Measurements from ENCODE around the gene MEOX2. TPM values are rescaled to one million over a fixed set of nuclear protein-coding genes. Genes with fewer than 3 reads are reported as not detected.

The MEOX2 gene
- total RNA-seq, 1 experiment from 2014 or later = not detected

DNA sequence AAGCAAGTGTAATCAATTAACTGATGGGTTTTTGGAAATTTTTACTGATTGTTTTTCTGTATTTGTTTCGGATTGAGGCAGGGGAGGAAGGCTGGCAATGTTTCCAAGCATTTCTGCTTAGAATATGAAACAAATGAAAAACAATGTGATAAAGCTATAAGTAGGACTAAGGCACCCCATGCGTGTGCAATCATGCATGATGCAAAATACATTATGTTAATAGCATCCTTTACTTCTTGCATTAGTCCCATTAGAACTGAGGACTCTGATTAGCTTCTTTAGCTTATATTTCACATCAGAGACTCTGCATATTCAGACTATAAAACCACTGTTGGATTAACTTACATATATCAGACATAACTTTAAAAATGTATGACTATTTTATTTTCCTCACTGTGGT lies 76.0 kb downstream of the MEOX2 start:
- CTCF ChIA-PET = interaction anchor here (0.7 kb wide), 1 partner anchor 54 kb away, joined by 3 read pairs; no protein-coding TSS in a partner anchor

DNA sequence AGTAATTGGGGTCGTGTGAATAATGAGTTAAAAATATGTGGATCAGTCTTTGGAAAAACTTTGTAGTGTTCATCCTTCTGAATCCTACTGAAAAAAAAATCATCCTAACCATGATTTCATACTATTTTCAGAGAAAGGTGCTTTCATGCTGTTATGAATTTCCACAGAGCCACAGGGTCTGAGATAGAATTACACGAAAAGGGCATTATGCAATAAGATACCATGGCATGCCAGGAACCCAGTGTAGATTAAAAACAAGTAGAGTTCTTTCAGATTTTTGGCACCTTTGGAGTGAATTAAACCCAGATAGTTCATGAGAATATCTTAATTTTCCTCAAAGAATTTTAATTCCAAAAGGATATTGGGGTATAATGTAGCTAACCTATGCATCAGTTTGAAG lies 77.2 kb downstream of the MEOX2 start:
- no TSS peak for BruUV-seq (replicated peaks)
- ChIA-PET CTCF (no interaction called here), POLR2A (ENCODE audit: unreplicated experiment) (no interaction called here)
- TF ChIP-seq CTCF (conservative IDR thresholded peaks at IDR 0.05; ENCODE audit: low read depth, low read length) = no peak
- TF ChIP-seq EZH2 (IDR thresholded peaks at IDR 0.05; ENCODE audit: low read length, unreplicated experiment) = no peak
- no peak for TF ChIP-seq EZH2phosphoT487 (IDR thresholded peaks at IDR 0.05; ENCODE audit: borderline replicate concordance, low read length)
- Histone ChIP-seq H3K9me2 (replicated peaks; ENCODE audit: low read length) (no peaks in the 10 kb centered on the region), H2AFZ (ENCODE audit: low read length) (no peak overlapping the region), H3K4me1 (ENCODE audit: insufficient read depth, low read length) (no peaks in the 10 kb centered on the region), H3K9me3 (ENCODE audit: low read length) (no peaks in the 10 kb centered on the region), H3K27ac (ENCODE audit: low read length) (no peak overlapping the region), H3F3A (ENCODE audit: low read length, unreplicated experiment) (no peaks in the 10 kb centered on the region), H3K4me3 (ENCODE audit: low read length) (no peak overlapping the region), H3K27me3 (ENCODE audit: low read length) (no peaks in the 10 kb centered on the region), H3K36me3 (ENCODE audit: low read depth, low read length) (no peaks in the 10 kb centered on the region), H3K9ac (ENCODE audit: low read length) (no peak overlapping the region), H3K4me2 (ENCODE audit: low read length) (no peak overlapping the region), H3K79me2 (ENCODE audit: low read length) (no peaks in the 10 kb centered on the region), H4K20me1 (ENCODE audit: low read length) (no peaks in the 10 kb centered on the region)
- ATAC-seq = no peak
- no peak for DNase-seq
- intact Hi-C loops (cut with micrococcal nuclease) = no loop called here

More for the DNA sequence above, 76.0 kb downstream of the MEOX2 start:
- BruUV-seq (replicated peaks) = no TSS peak
- H3K27me3 ChIP-seq (ENCODE audit: low read length) = no peaks in the 10 kb centered on the region
- ATAC-seq (no peak), DNase-seq (no peak)
- no peaks in the 10 kb centered on the region for H3K79me2 ChIP-seq (ENCODE audit: low read length)
- TF ChIP-seq EZH2 (IDR thresholded peaks at IDR 0.05; ENCODE audit: low read length, unreplicated experiment) (no peak), CTCF (conservative IDR thresholded peaks at IDR 0.05; ENCODE audit: low read depth, low read length) (no peak), EZH2phosphoT487 (IDR thresholded peaks at IDR 0.05; ENCODE audit: borderline replicate concordance, low read length) (no peak)
- no peaks in the 10 kb centered on the region for H3K36me3 ChIP-seq (ENCODE audit: low read depth, low read length)
- no peak overlapping the region for H3K4me3 ChIP-seq (ENCODE audit: low read length)
- no peak overlapping the region for H3K27ac ChIP-seq (ENCODE audit: low read length)
- POLR2A ChIA-PET (ENCODE audit: unreplicated experiment) = no interaction called here
- no peaks in the 10 kb centered on the region for H4K20me1 ChIP-seq (ENCODE audit: low read length)
- no peaks in the 10 kb centered on the region for H3K4me1 ChIP-seq (ENCODE audit: insufficient read depth, low read length)
- H3K9me3 ChIP-seq (ENCODE audit: low read length) = no peaks in the 10 kb centered on the region
- H3K4me2 ChIP-seq (ENCODE audit: low read length) = no peak overlapping the region
- no peak overlapping the region for H3K9ac ChIP-seq (ENCODE audit: low read length)
- no peaks in the 10 kb centered on the region for H3K9me2 ChIP-seq (replicated peaks; ENCODE audit: low read length)
- no peak overlapping the region for H2AFZ ChIP-seq (ENCODE audit: low read length)
- no peaks in the 10 kb centered on the region for H3F3A ChIP-seq (ENCODE audit: low read length, unreplicated experiment)
- intact Hi-C loops (cut with micrococcal nuclease) = no loop called here

DNA sequence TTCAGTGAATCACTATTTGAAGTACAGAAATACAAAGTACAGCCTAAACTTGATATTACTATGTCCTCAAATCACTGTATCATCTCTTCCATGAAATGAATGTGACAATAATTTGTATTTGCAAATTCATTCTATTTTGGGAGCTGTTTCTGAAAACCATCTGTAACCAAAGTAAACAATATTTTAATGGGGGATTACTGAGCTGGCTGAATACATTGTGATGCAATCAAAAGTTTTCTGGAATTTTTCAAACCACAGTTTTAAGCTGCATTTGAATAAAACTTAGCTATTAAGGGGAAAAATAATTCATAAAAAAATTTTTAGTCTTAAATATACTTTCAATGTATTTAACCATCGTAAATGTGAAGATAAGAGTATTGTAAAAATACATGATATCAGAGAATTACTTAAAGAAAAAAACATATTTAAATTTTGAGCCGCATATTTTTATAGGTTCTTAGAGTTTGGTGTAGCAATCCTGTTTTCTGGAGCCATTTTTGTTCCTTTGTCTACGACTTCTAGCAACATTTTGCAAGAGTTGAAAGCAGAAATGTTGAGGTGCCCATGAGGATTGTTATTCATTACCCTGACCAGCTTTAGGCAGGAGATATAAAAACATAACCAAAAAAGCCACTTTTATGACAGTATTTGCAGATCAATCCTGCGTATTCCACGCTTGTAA lies 78.8 kb downstream of the MEOX2 start:
- no peaks in the 10 kb centered on the region for H4K20me1 ChIP-seq (ENCODE audit: low read length)
- intact Hi-C loops (cut with micrococcal nuclease) = no loop called here
- POLR2A ChIA-PET (ENCODE audit: unreplicated experiment) = no interaction called here
- TF ChIP-seq EZH2phosphoT487 (IDR thresholded peaks at IDR 0.05; ENCODE audit: borderline replicate concordance, low read length) = no peak
- TF ChIP-seq EZH2 (IDR thresholded peaks at IDR 0.05; ENCODE audit: low read length, unreplicated experiment) = no peak
- TF ChIP-seq CTCF (conservative IDR thresholded peaks at IDR 0.05; ENCODE audit: low read depth, low read length) = no peak
- H3K4me1 ChIP-seq (ENCODE audit: insufficient read depth, low read length) = no peaks in the 10 kb centered on the region
- H3K27ac ChIP-seq (ENCODE audit: low read length) = no peak overlapping the region
- DNase-seq (no peak), ATAC-seq (no peak)
- H3K27me3 ChIP-seq (ENCODE audit: low read length) = no peaks in the 10 kb centered on the region
- H3K9me3 ChIP-seq (ENCODE audit: low read length) = no peaks in the 10 kb centered on the region
- no peaks in the 10 kb centered on the region for H3F3A ChIP-seq (ENCODE audit: low read length, unreplicated experiment)
- no peak overlapping the region for H3K9ac ChIP-seq (ENCODE audit: low read length)
- no TSS peak for BruUV-seq (replicated peaks)
- H3K4me2 ChIP-seq (ENCODE audit: low read length) = no peak overlapping the region
- H3K79me2 ChIP-seq (ENCODE audit: low read length) = no peaks in the 10 kb centered on the region
- H3K36me3 ChIP-seq (ENCODE audit: low read depth, low read length) = no peaks in the 10 kb centered on the region
- H3K4me3 ChIP-seq (ENCODE audit: low read length) = no peak overlapping the region
- H3K9me2 ChIP-seq (replicated peaks; ENCODE audit: low read length) = no peaks in the 10 kb centered on the region
- no peak overlapping the region for H2AFZ ChIP-seq (ENCODE audit: low read length)
- CTCF ChIA-PET = no interaction called here

Data from PC-3 (cell line).